Measurements from ENCODE around the gene PPME1.

- TF ChIP-seq EZH2 (IDR thresholded peaks at IDR 0.05; ENCODE audit: borderline replicate concordance, low read depth, low read length, poor library complexity, severe bottlenecking) (no peak), CTCF (conservative IDR thresholded peaks at IDR 0.05; ENCODE audit: low read depth, low read length) (no peak)
These were observed 95.9 kb downstream of the PPME1 start for GRCh38 chr11:74267014-74267413.

Data from A673 (cell line).